Heart left ventricle (tissue), 16 donors: ENCODE results near the gene DYNLT1. TPM values are rescaled to one million over a fixed set of nuclear protein-coding genes. Genes with fewer than 3 reads are reported as not detected.
A peak's percentile ranks its signal among the peaks of the same experiment; 100 is the strongest.

Source experiments
- ATAC-seq, 4 donors: fragments of 200-7000 bp; cut with Tn5 transposase; one replicate each; pipeline ENCODE4 v1.9.1; 2020 to 2022; ENCODE audit warnings: moderate library complexity in 4 of 4, mild to moderate bottlenecking in 3 of 4, moderate number of reproducible peaks in 1 of 4
- DNase-seq, 5 donors: peaks; one replicate each; pipeline ENCODE4 v3.0.0-alpha.2; 2020
- H3K27ac ChIP-seq, 12 donors: fragments of 200-600 bp; sonication (generic) in 4 of 12; one replicate each; pipeline versions ENCODE4 v1.5.0 to v1.8.0; 2016 to 2022; ENCODE audit warnings: mild to moderate bottlenecking in 2 of 12
- H3K27me3 ChIP-seq, 9 donors: fragments of 200-600 bp; sonication (generic) in 2 of 9; one replicate each; pipeline versions ENCODE4 v1.5.1 to v1.8.0; 2016 to 2022; ENCODE audit warnings: mild to moderate bottlenecking in 3 of 9
- H3K36me3 ChIP-seq, 9 donors: fragments of 200-600 bp; sonication (generic) in 2 of 9; one replicate each; pipeline versions ENCODE4 v1.5.0 to v1.8.0; 2018 to 2022; ENCODE audit warnings: mild to moderate bottlenecking in 2 of 9
- H3K4me1 ChIP-seq, 12 donors: fragments of 200-600 bp; sonication (generic) in 4 of 12; one replicate each; pipeline versions ENCODE4 v1.5.0 to v1.8.0; 2016 to 2022; ENCODE audit warnings: mild to moderate bottlenecking in 3 of 12
- H3K4me3 ChIP-seq, 12 donors: fragments of 200-600 bp; sonication (generic) in 4 of 12; one replicate each; pipeline versions ENCODE4 v1.5.0 to v1.8.0; 2017 to 2022; ENCODE audit warnings: mild to moderate bottlenecking in 9 of 12, moderate library complexity in 4 of 12
- H3K9me3 ChIP-seq, 12 donors: fragments of 200-600 bp; sonication (generic) in 4 of 12; one replicate each; pipeline versions ENCODE4 v1.5.0 to v1.8.0; 2016 to 2022; ENCODE audit warnings: mild to moderate bottlenecking in 1 of 12
- POLR2A ChIP-seq, 2 donors: fragments of 450-650 bp; IDR thresholded peaks; one replicate each; pipeline ENCODE4 v1.6.1; 2017; ENCODE audit warnings: antibody characterized with exemption in 2 of 2, mild to moderate bottlenecking in 2 of 2, moderate library complexity in 2 of 2
- WGBS, 4 donors: extraction: QIAGEN DNeasy Blood & Tissue Kit in 2 of 4; methylation state at CpG; one replicate each; pipeline versions ENCODE4 v1.1.5 to v1.1.7; 2013 to 2018; 5-methylcytosine and 5-hydroxymethylcytosine counted together
- intact Hi-C, 10 donors: fragments of 100-400 bp; cut with DNase I; formaldehyde crosslinking; loops; one replicate each; pipeline versions ENCODE4 v1.11.1 to v1.14.2; 2022
- polyA plus RNA-seq, 2 donors: library from polyadenylated mRNA; stranded (reverse); fragments of 200-250 nt; gene quantifications; one replicate each; pipeline ENCODE4 v1.2.3, GENCODE V29; 2013
- total RNA-seq, 9 donors: library from RNA; depleted of rRNA in 2 of 9; stranded (reverse); fragments of >200 nt in 2 of 9; fragmentation: NEBNext Ultra II Directional in 3 of 9; extraction: Animal tissue kit (Norgen Biotek cat#: 25700) in 3 of 9; gene quantifications; one replicate each; pipeline versions ENCODE4 v1.1.0 to v1.2.4, GENCODE V29; 2016 to 2023
- TF ChIP-seq, protein P1 (sequence below), 12 donors: fragments of 200-600 bp; sonication (generic) in 4 of 12; IDR thresholded peaks; one replicate each; pipeline versions ENCODE4 v1.5.0 to v1.8.0; 2018 to 2022; ENCODE audit warnings: antibody characterized with exemption in 12 of 12, mild to moderate bottlenecking in 5 of 12
- donor health status: ischemic (EF 13 %, LVEDD 7.1; RV severe dilation, severe dysfunction).
- donor health status: healthy with polysubstance abuse.
- donor health status: DM: no; HTN: yes; CAD: no.
- donor health status: DM: no; HTN: no; CAD: no.
- donor health status: ischemic (EF 25% LVEDD 6.9; RV normal size, moderate dysfunction).
- donor health status: ischemic (EF 25% LVEDD 5.7; RV mildly dilated, moderate dysfunction).
- donor health status: healthy.
- donor health status: DM: yes; HTN: yes; CAD: no.
- donor health status: ischemic (EF 35%, LVEDD 5.7; RV mildly dilated, moderate dysfunction).
- donor health status: nonischemic (EF 11% LVEDD 7.7; RV severe dilation, severe dysfunction).
- donor health status: DM: yes; HTN: yes; CAD: no.
- donor health status: PGD.
- donor health status: ischemic (EF 29% LVEDD 5.4; RV normal size, mild dysfunction).
- donor health status: nonischemic (EF 23%, LVEDD 6.1; RV moderate dilation, normal function).

Gene DYNLT1
- total and polyA plus RNA-seq, 11 donors = 68.4 to 177 (median 125) TPM

DNA sequence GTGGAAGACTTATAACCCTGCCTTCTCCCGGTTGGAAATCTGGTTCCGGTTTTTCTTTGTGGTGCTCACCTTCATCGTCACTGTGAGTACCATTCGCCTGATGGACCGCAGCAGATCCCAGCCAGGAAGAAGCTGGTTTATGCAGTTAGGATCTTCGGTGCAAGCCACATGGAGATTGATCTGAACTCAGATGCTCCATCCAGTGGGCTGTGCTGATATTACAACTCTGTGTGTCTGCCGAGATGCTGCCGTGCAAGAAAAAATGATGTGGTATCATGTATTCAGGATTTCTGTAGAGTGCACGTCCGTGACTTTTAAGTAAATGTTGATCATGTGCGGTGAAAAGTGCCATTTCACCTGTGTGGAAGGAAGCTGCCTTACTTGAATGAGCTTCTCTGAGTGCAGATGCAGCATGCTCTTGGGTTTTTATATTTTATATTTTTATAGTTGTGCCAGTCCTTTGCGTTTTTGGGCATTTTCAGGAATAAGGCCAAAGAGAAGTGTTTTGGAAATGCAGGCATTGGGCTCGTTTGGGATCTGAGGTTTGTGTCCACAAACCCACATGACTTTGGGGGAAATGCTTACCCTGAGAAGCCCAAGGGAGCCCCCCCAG lies 39.2 kb downstream of the DYNLT1 start:
- Histone ChIP-seq H3K4me3 (no peak overlapping the region), H3K9me3 (no peaks in the 10 kb centered on the region), H3K36me3 (peaks cover 0 to 67% (median 34%) of the 10 kb centered on the region in 9 donors), H3K27ac (no peak overlapping the region), H3K27me3 (no peaks in the 10 kb centered on the region), H3K4me1 (peaks cover 0 to 11% (median 6%) of the 10 kb centered on the region in 12 donors)
- WGBS, 4 donors = 37 to 43% (median 40%) methylated on average over 13 of the region's 13 CpGs
- DNase-seq = peak in 1 of 5 donors; percentile 48
- no peak for TF ChIP-seq POLR2A (IDR thresholded peaks at IDR 0.05)
- TF ChIP-seq, protein P1, sequence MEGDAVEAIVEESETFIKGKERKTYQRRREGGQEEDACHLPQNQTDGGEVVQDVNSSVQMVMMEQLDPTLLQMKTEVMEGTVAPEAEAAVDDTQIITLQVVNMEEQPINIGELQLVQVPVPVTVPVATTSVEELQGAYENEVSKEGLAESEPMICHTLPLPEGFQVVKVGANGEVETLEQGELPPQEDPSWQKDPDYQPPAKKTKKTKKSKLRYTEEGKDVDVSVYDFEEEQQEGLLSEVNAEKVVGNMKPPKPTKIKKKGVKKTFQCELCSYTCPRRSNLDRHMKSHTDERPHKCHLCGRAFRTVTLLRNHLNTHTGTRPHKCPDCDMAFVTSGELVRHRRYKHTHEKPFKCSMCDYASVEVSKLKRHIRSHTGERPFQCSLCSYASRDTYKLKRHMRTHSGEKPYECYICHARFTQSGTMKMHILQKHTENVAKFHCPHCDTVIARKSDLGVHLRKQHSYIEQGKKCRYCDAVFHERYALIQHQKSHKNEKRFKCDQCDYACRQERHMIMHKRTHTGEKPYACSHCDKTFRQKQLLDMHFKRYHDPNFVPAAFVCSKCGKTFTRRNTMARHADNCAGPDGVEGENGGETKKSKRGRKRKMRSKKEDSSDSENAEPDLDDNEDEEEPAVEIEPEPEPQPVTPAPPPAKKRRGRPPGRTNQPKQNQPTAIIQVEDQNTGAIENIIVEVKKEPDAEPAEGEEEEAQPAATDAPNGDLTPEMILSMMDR (IDR thresholded peaks at IDR 0.05) = peak; percentile 58 to 81 (median 70)
- ATAC-seq = peak in 3 of 4 donors; percentile 38 to 63 (median 60)
- intact Hi-C loops = loop anchor here in 9 of 10 donors (2.0 to 10.0 kb wide), 4 partner anchors 378 to 385 kb away; no protein-coding TSS in a partner anchor

DNA sequence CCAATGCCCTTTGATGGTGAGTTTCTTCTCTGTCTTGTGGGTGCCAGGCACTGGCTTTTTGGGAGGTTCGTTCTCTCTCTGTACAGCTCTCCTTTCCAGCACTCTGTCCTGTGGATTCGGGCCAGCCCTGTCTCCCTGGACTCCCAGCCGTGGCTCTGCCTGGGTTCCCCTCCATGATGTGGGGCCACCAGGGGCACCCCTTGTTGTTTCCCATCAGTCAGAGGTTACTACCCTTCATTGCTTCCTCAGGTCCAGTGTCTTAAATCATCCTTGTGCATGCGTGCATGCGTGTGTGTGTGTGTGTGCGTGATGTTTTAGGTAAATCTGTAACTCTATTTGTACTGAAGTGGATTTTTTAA lies 40.5 kb downstream of the DYNLT1 start:
- 91 to 95% (median 94%) methylated on average over 6 of the region's 6 CpGs for WGBS, 4 donors
- no peak overlapping the region for H3K27ac ChIP-seq
- no peak overlapping the region for H3K4me3 ChIP-seq
- no peaks in the 10 kb centered on the region for H3K9me3 ChIP-seq
- H3K36me3 ChIP-seq = peaks cover 0 to 65% (median 33%) of the 10 kb centered on the region in 9 donors
- intact Hi-C loops = loop anchor here in 5 of 10 donors (2.0 to 10.0 kb wide), 3 partner anchors 379 to 383 kb away; no protein-coding TSS in a partner anchor
- DNase-seq (no peak), ATAC-seq (no peak)
- no peaks in the 10 kb centered on the region for H3K4me1 ChIP-seq
- TF ChIP-seq POLR2A (IDR thresholded peaks at IDR 0.05) = no peak
- TF ChIP-seq, protein P1 (IDR thresholded peaks at IDR 0.05) = no peak
- H3K27me3 ChIP-seq = no peaks in the 10 kb centered on the region

DNA sequence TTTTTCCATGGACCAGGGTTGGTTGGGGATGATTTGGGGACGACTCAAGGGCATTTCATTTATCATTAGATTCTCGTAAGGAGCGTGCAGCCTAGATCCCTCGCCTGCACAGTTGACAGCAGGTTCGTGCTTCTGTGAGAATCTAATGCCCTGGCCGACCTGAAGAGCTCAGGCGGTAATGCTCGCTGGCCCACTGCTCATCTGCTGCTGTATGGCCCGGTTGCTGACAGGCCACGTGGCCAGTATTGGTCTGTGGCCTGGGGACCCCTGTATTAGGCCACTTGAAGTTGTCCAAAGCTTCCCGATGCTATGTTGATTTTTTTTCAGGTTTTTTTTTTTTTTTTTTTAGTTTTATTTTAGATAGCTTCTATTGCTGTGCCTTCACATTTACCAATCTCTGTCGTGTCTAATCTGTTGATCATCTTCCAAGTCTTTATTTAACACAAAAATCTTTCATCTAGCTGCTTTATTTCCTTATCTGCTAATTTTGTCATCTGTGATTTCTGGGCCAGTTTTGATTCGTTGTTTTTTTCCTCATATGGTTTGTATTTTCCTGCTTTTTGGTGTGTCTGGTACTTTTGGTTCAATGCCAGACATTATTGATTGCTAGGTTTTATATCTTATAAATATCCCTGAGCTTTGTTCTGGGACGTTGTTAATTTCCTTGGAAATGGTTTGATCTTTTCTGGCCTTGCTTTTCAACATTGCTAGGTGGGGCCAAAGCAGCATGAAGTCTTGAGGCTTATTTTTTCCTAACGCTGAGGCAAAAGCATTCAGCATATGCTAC lies 41.1 kb downstream of the DYNLT1 start:
- Histone ChIP-seq H3K9me3 (no peaks in the 10 kb centered on the region), H3K4me1 (no peaks in the 10 kb centered on the region), H3K36me3 (peaks cover 0 to 63% (median 32%) of the 10 kb centered on the region in 9 donors), H3K27ac (no peak overlapping the region), H3K27me3 (no peaks in the 10 kb centered on the region), H3K4me3 (no peak overlapping the region)
- 83 to 86% (median 85%) methylated on average over 15 of the region's 15 CpGs for WGBS, 4 donors
- intact Hi-C loops = loop anchor here in 5 of 10 donors (2.0 to 10.0 kb wide), 3 partner anchors 379 to 383 kb away; no protein-coding TSS in a partner anchor
- ATAC-seq (no peak), DNase-seq (no peak)
- TF ChIP-seq POLR2A (IDR thresholded peaks at IDR 0.05) = no peak
- TF ChIP-seq, protein P1 (IDR thresholded peaks at IDR 0.05) = no peak

DNA sequence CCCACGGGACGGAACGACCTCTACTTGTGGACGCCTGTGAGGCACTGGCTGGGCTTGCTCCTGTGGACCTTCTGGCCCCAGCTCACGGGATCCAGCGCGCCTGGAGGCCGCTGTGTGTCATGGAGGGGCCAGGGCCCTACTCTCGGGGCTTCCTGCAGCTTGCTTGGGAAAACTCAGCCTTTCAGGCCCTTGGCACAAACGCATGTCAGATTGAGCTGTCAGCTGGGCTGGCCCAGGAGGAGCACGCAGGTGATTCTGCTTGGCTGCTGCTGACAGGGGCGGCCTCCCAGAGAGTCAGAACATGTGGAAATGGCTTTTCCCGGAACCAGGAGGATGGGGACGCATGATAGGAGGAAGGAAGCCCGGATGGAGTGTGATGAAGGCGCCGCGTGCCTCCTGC lies 44.9 kb downstream of the DYNLT1 start:
- H3K4me3 ChIP-seq = no peak overlapping the region
- 81 to 89% (median 86%) methylated on average over 17 to 18 of the region's 18 CpGs for WGBS, 4 donors
- DNase-seq (no peak), ATAC-seq (no peak)
- H3K27ac ChIP-seq = no peak overlapping the region
- TF ChIP-seq, protein P1 (IDR thresholded peaks at IDR 0.05) = no peak
- TF ChIP-seq POLR2A (IDR thresholded peaks at IDR 0.05) = no peak
- no peaks in the 10 kb centered on the region for H3K9me3 ChIP-seq
- H3K36me3 ChIP-seq = peaks cover 0 to 67% (median 32%) of the 10 kb centered on the region in 9 donors
- intact Hi-C loops = loop anchor here in 2 of 10 donors (5.0 to 10.0 kb wide), 2 partner anchors 375 to 377 kb away; no protein-coding TSS in a partner anchor
- no peaks in the 10 kb centered on the region for H3K27me3 ChIP-seq
- H3K4me1 ChIP-seq = no peaks in the 10 kb centered on the region
